Adipocyte (in vitro differentiated cells): ENCODE measurements around the gene ADAMTSL3.

Experiments used
- DNase-seq: peaks from one replicate; pipeline ENCODE4 v3.0.0-alpha.2; 2015; ENCODE audit warnings: low read depth
- H3K27me3 ChIP-seq: replicated peaks from 2 replicates; pipeline ENCODE4 v1.7.0; 2013; ENCODE audit warnings: mild to moderate bottlenecking, low read length, moderate library complexity; ENCODE audit not compliant: control insufficient read depth, insufficient read depth
- H3K36me3 ChIP-seq: 2 replicates; pipeline ENCODE4 v1.7.0; 2013; ENCODE audit warnings: low read length, mild to moderate bottlenecking, moderate library complexity; ENCODE audit not compliant: control insufficient read depth, insufficient read depth, severe bottlenecking
- H3K4me1 ChIP-seq: 2 replicates; pipeline ENCODE4 v1.7.0; 2013; ENCODE audit warnings: mild to moderate bottlenecking, low read length, moderate library complexity; ENCODE audit not compliant: control insufficient read depth, insufficient read depth
- H3K4me3 ChIP-seq: 2 replicates; pipeline ENCODE4 v1.7.0; 2013; ENCODE audit warnings: mild to moderate bottlenecking, low read length, moderate library complexity
- H3K9ac ChIP-seq: 2 replicates; pipeline ENCODE4 v1.7.0; 2013; ENCODE audit warnings: mild to moderate bottlenecking, low read length, moderate library complexity
- H3K9me3 ChIP-seq: 2 replicates; pipeline ENCODE4 v1.7.0; 2013; ENCODE audit warnings: mild to moderate bottlenecking, low read length, moderate library complexity; ENCODE audit not compliant: control insufficient read depth

The ADAMTSL3 gene

GRCh38 chr15:83890587-83890986, 236.7 kb downstream of the ADAMTSL3 start:
- no peak for DNase-seq
- no peak overlapping the region for H3K9ac ChIP-seq

GRCh38 chr15:83892498-83892897, 238.6 kb downstream of the ADAMTSL3 start:
- no peak for DNase-seq
- Histone ChIP-seq H3K4me1 (no peaks in the 10 kb centered on the region), H3K9ac (no peak overlapping the region), H3K36me3 (no peaks in the 10 kb centered on the region), H3K9me3 (no peaks in the 10 kb centered on the region), H3K4me3 (no peak overlapping the region), H3K27me3 (no peaks in the 10 kb centered on the region)

More at GRCh38 chr15:83890587-83890986, 236.7 kb downstream of the ADAMTSL3 start:
- no peaks in the 10 kb centered on the region for H3K27me3 ChIP-seq
- no peaks in the 10 kb centered on the region for H3K36me3 ChIP-seq
- H3K4me1 ChIP-seq, result no peaks in the 10 kb centered on the region
- H3K9me3 ChIP-seq, result no peaks in the 10 kb centered on the region
- no peak overlapping the region for H3K4me3 ChIP-seq

- Histone ChIP-seq H3K36me3 (no peaks in the 10 kb centered on the region), H3K4me1 (no peaks in the 10 kb centered on the region), H3K4me3 (no peak overlapping the region), H3K9ac (no peak overlapping the region), H3K27me3 (peaks cover under 1% of the 10 kb centered on the region), H3K9me3 (no peaks in the 10 kb centered on the region)
- no peak for DNase-seq
Observed at GRCh38 chr15:83893308-83893707, 239.4 kb downstream of the ADAMTSL3 start.

- Histone ChIP-seq H3K9ac (no peak overlapping the region), H3K27me3 (peaks cover 27% of the 10 kb centered on the region), H3K36me3 (no peaks in the 10 kb centered on the region), H3K9me3 (no peaks in the 10 kb centered on the region), H3K4me3 (no peak overlapping the region), H3K4me1 (peaks cover 12% of the 10 kb centered on the region)
- DNase-seq, result no peak
Observed at GRCh38 chr15:83897037-83897436, 243.1 kb downstream of the ADAMTSL3 start.

- Histone ChIP-seq H3K4me1 (peaks cover 12% of the 10 kb centered on the region), H3K9me3 (no peaks in the 10 kb centered on the region), H3K36me3 (no peaks in the 10 kb centered on the region), H3K9ac (no peak overlapping the region), H3K27me3 (peaks cover 28% of the 10 kb centered on the region), H3K4me3 (no peak overlapping the region)
- DNase-seq, result no peak
Observed at GRCh38 chr15:83898361-83898760, 244.4 kb downstream of the ADAMTSL3 start.

GRCh38 chr15:83899670-83900069, 245.7 kb downstream of the ADAMTSL3 start:
- H3K4me3 ChIP-seq, result no peak overlapping the region
- H3K9ac ChIP-seq, result no peak overlapping the region

GRCh38 chr15:83904107-83905040, 250.5 kb downstream of the ADAMTSL3 start:
- no peak overlapping the region for H3K4me3 ChIP-seq
- DNase-seq, result no peak
- peaks cover 20% of the 10 kb centered on the region for H3K4me1 ChIP-seq
- no peak overlapping the region for H3K9ac ChIP-seq
- peaks cover 27% of the 10 kb centered on the region for H3K27me3 ChIP-seq
- H3K9me3 ChIP-seq, result peaks cover 6% of the 10 kb centered on the region
- H3K36me3 ChIP-seq, result no peaks in the 10 kb centered on the region

More at GRCh38 chr15:83899670-83900069, 245.7 kb downstream of the ADAMTSL3 start:
- peaks cover 19% of the 10 kb centered on the region for H3K4me1 ChIP-seq
- peaks cover 28% of the 10 kb centered on the region for H3K27me3 ChIP-seq
- no peak for DNase-seq
- no peaks in the 10 kb centered on the region for H3K36me3 ChIP-seq
- H3K9me3 ChIP-seq, result no peaks in the 10 kb centered on the region

GRCh38 chr15:83905556-83906273, 251.8 kb downstream of the ADAMTSL3 start:
- peaks cover 6% of the 10 kb centered on the region for H3K9me3 ChIP-seq
- peaks cover 19% of the 10 kb centered on the region for H3K27me3 ChIP-seq
- no peaks in the 10 kb centered on the region for H3K36me3 ChIP-seq
- no peak overlapping the region for H3K9ac ChIP-seq
- DNase-seq, result no peak
- H3K4me1 ChIP-seq, result peaks cover 11% of the 10 kb centered on the region
- H3K4me3 ChIP-seq, result no peak overlapping the region

- Histone ChIP-seq H3K27me3 (peaks cover 5% of the 10 kb centered on the region), H3K9ac (no peak overlapping the region), H3K4me1 (no peaks in the 10 kb centered on the region), H3K9me3 (peaks cover 6% of the 10 kb centered on the region), H3K36me3 (no peaks in the 10 kb centered on the region), H3K4me3 (no peak overlapping the region)
- no peak for DNase-seq
Observed at GRCh38 chr15:83911345-83911744, 257.4 kb downstream of the ADAMTSL3 start.

GRCh38 chr15:83912343-83912742, 258.4 kb downstream of the ADAMTSL3 start:
- no peak for DNase-seq
- Histone ChIP-seq H3K4me3 (no peak overlapping the region), H3K27me3 (peaks cover 5% of the 10 kb centered on the region), H3K4me1 (no peaks in the 10 kb centered on the region), H3K9ac (no peak overlapping the region), H3K36me3 (no peaks in the 10 kb centered on the region), H3K9me3 (peaks cover 6% of the 10 kb centered on the region)

- no peak for DNase-seq
- H3K9me3 ChIP-seq, result peaks cover 6% of the 10 kb centered on the region
- no peak overlapping the region for H3K4me3 ChIP-seq
Observed at GRCh38 chr15:83913034-83913632, 259.2 kb downstream of the ADAMTSL3 start.

More at GRCh38 chr15:83913034-83913632, 259.2 kb downstream of the ADAMTSL3 start:
- Histone ChIP-seq H3K4me1 (no peaks in the 10 kb centered on the region), H3K9ac (no peak overlapping the region), H3K27me3 (peaks cover 5% of the 10 kb centered on the region), H3K36me3 (no peaks in the 10 kb centered on the region)
